CD4-positive, alpha-beta T cell (primary cell): ENCODE data around the gene MAP2K3. TPM values are rescaled to one million over a fixed set of nuclear protein-coding genes. Genes with fewer than 3 reads are reported as not detected.
A peak's percentile ranks its signal among the peaks of the same experiment; 100 is the strongest.
"Not testable (repeated sequence)": the region's sequence is repeated elsewhere in the genome, so short reads cannot be mapped to it uniquely, and the experiment has no call there.

Experiments
- ATAC-seq: fragments of 200-7000 bp; cut with Tn5 transposase; one replicate; pipeline ENCODE4 v1.10.0; 2022; ENCODE audit warnings: mild to moderate bottlenecking; ENCODE audit not compliant: poor library complexity
- CTCF ChIA-PET: fragments of 350-600 bp; sonication (Branson Sonifier 250); formaldehyde crosslinking; loops from one replicate; lab custom pipeline; 2021; ENCODE audit warnings: antibody characterized with exemption, inconsistent platforms; lab: Charles Lee
- POLR2A ChIA-PET: fragments of 350-600 bp; sonication (Branson Sonifier 250); formaldehyde crosslinking; loops from one replicate; lab custom pipeline; 2021; ENCODE audit warnings: antibody characterized with exemption, inconsistent platforms; lab: Charles Lee
- DNase-seq, 14 experiments: peaks; one replicate each; pipeline ENCODE4 v3.0.0-alpha.2; 2013 to 2020; ENCODE audit warnings: mixed read lengths in 2 of 14
- H3K27ac ChIP-seq, 2 donors: one replicate each; pipeline versions ENCODE4 v1.5.1 to v1.7.0; 2013; ENCODE audit warnings: low read length in 2 of 2, low read depth in 1 of 2, mild to moderate bottlenecking in 1 of 2
- H3K27me3 ChIP-seq, 2 experiments: 1 replicate in 1 of 2; 2 replicates in 1 of 2; pipeline versions ENCODE4 v1.6.1 to v1.7.0; 2013; ENCODE audit warnings: low read length in 2 of 2, control low read depth in 1 of 2, mild to moderate bottlenecking in 1 of 2, moderate library complexity in 1 of 2; ENCODE audit not compliant: insufficient read depth in 2 of 2, control insufficient read depth in 1 of 2
- H3K36me3 ChIP-seq: one replicate; pipeline ENCODE4 v1.6.1; 2013; ENCODE audit warnings: low read length, control low read depth; ENCODE audit not compliant: insufficient read depth
- H3K4me1 ChIP-seq: one replicate; pipeline ENCODE4 v1.6.1; 2013; ENCODE audit warnings: low read length, control low read depth; ENCODE audit not compliant: insufficient read depth
- H3K4me3 ChIP-seq: one replicate; pipeline ENCODE4 v1.5.1; 2013; ENCODE audit warnings: mild to moderate bottlenecking, low read length, moderate library complexity
- H3K9me3 ChIP-seq, 2 experiments: 1 replicate in 1 of 2; 2 replicates in 1 of 2; pipeline versions ENCODE4 v1.6.1 to v1.7.0; 2013; ENCODE audit warnings: low read length in 2 of 2, mild to moderate bottlenecking in 2 of 2, control low read depth in 1 of 2, moderate library complexity in 1 of 2; ENCODE audit not compliant: control insufficient read depth in 1 of 2, insufficient read depth in 1 of 2
- H3K27ac Mint-ChIP-seq: one replicate; pipeline ENCODE4 v1.8.0; 2020; ENCODE audit warnings: mixed read lengths
- H3K27me3 Mint-ChIP-seq: one replicate; pipeline ENCODE4 v1.8.0; 2021; ENCODE audit warnings: mixed read lengths
- H3K36me3 Mint-ChIP-seq: one replicate; pipeline ENCODE4 v1.8.0; 2021; ENCODE audit warnings: low read depth, mixed read lengths
- H3K4me1 Mint-ChIP-seq: one replicate; pipeline ENCODE4 v1.8.0; 2021; ENCODE audit warnings: low read depth, mixed read lengths
- H3K4me3 Mint-ChIP-seq: one replicate; pipeline ENCODE4 v1.8.0; 2020; ENCODE audit warnings: mild to moderate bottlenecking, mixed read lengths
- H3K9me3 Mint-ChIP-seq: one replicate; pipeline ENCODE4 v1.8.0; 2020; ENCODE audit warnings: mixed read lengths
- intact Hi-C, 2 experiments: fragments of 100-400 bp; cut with DNase I in 1 of 2; cut with micrococcal nuclease in 1 of 2; formaldehyde crosslinking; loops; one replicate each; pipeline versions ENCODE4 v1.15.1 to v1.9.0; 2023 to 2025; cut with DNase I, micrococcal nuclease
- total RNA-seq, 174 experiments: library from RNA in 2 of 174; stranded (reverse) in 2 of 174; gene quantifications; one replicate each; pipeline ENCODE4 v1.2.3 and lab custom pipeline; 2021 to 2026

MAP2K3 gene
- total RNA-seq, 2 experiments from 2014 or later, result 36.8 to 38.5 TPM

- H3K4me3 ChIP-seq, H3K9me3 Mint-ChIP-seq, H3K27me3 Mint-ChIP-seq, H3K36me3 ChIP-seq, H3K4me1 Mint-ChIP-seq, H3K36me3 Mint-ChIP-seq, H3K27ac Mint-ChIP-seq, POLR2A ChIA-PET, H3K27ac ChIP-seq, H3K9me3 ChIP-seq, ATAC-seq, H3K27me3 ChIP-seq: not testable (repeated sequence)
- intact Hi-C loops, result loop anchor here (2.0 to 10.0 kb wide), 4 partner anchors 39 to 277 kb away; partner anchors contain the start of genes MAP2K3 (in 1 of the 2), TMEM11 (in 1 of the 2) and USP22 (in 1 of the 2)
- H3K4me1 ChIP-seq, result peaks cover 14% of the 10 kb centered on the region
- CTCF ChIA-PET, result interaction anchor here (1.9 kb wide), 1 partner anchor 42 kb away, joined by 4 read pairs; no protein-coding TSS in a partner anchor
- peak overlapping the region; percentile 11 for H3K4me3 Mint-ChIP-seq
- peak in 2 of 14 experiments; percentile 11 to 25 for DNase-seq
Observed at GRCh38 chr17:21321744-21322191, 37.3 kb downstream of the MAP2K3 start.

GRCh38 chr17:21323257-21324111, 39.0 kb downstream of the MAP2K3 start:
- H3K9me3 ChIP-seq, H3K27me3 Mint-ChIP-seq, H3K4me1 ChIP-seq, H3K36me3 Mint-ChIP-seq, POLR2A ChIA-PET, H3K9me3 Mint-ChIP-seq, ATAC-seq, H3K27ac ChIP-seq, DNase-seq, H3K4me1 Mint-ChIP-seq, H3K36me3 ChIP-seq, H3K27me3 ChIP-seq: not testable (repeated sequence)
- peak overlapping the region; percentile 34 for H3K27ac Mint-ChIP-seq
- H3K4me3 Mint-ChIP-seq, result peak overlapping the region; percentile 87
- H3K4me3 ChIP-seq, result peak overlapping the region; percentile 63
- CTCF ChIA-PET, result interaction anchor here (1.9 kb wide), 1 partner anchor 44 kb away, joined by 4 read pairs; no protein-coding TSS in a partner anchor
- intact Hi-C loops, result loop anchor here (2.0 to 10.0 kb wide), 4 partner anchors 41 to 279 kb away; partner anchors contain the start of genes MAP2K3 (in 1 of the 2), TMEM11 (in 1 of the 2) and USP22 (in 1 of the 2)

- H3K4me3 Mint-ChIP-seq, CTCF ChIA-PET, H3K9me3 ChIP-seq, H3K27ac ChIP-seq, ATAC-seq, H3K36me3 Mint-ChIP-seq, H3K27me3 ChIP-seq, H3K4me1 ChIP-seq, H3K36me3 ChIP-seq, H3K9me3 Mint-ChIP-seq, H3K27me3 Mint-ChIP-seq, H3K4me1 Mint-ChIP-seq, H3K4me3 ChIP-seq, POLR2A ChIA-PET, H3K27ac Mint-ChIP-seq, DNase-seq: not testable (repeated sequence)
- intact Hi-C loops, result loop anchor here (5.0 to 10.0 kb wide), 3 partner anchors 42 to 280 kb away; partner anchors contain the start of genes MAP2K3 (in 1 of the 2), TMEM11 (in 1 of the 2) and USP22 (in 1 of the 2)
Observed at GRCh38 chr17:21324741-21325140, 40.2 kb downstream of the MAP2K3 start.

- CTCF ChIA-PET, H3K4me1 Mint-ChIP-seq, H3K27ac ChIP-seq, ATAC-seq, POLR2A ChIA-PET, H3K27me3 ChIP-seq, H3K9me3 Mint-ChIP-seq, H3K4me3 Mint-ChIP-seq, H3K27me3 Mint-ChIP-seq, DNase-seq, H3K4me3 ChIP-seq, H3K27ac Mint-ChIP-seq, H3K36me3 Mint-ChIP-seq, H3K36me3 ChIP-seq, H3K4me1 ChIP-seq: not testable (repeated sequence)
- intact Hi-C loops, result loop anchor here in 1 of 2 experiments (10.0 kb wide), 2 partner anchors 113 to 283 kb away; partner anchors contain the start of genes TMEM11 and USP22
- peaks cover 0 to 13% of the 10 kb centered on the region in 2 experiments for H3K9me3 ChIP-seq
Observed at GRCh38 chr17:21327921-21328320, 43.4 kb downstream of the MAP2K3 start.

- H3K36me3 Mint-ChIP-seq, H3K27ac ChIP-seq: not testable (repeated sequence)
- intact Hi-C loops, result loop anchor here in 1 of 2 experiments (10.0 kb wide), 2 partner anchors 114 to 284 kb away; partner anchors contain the start of genes TMEM11 and USP22
Observed at GRCh38 chr17:21328778-21329177, 44.3 kb downstream of the MAP2K3 start.

More at GRCh38 chr17:21328778-21329177, 44.3 kb downstream of the MAP2K3 start:
- ATAC-seq, CTCF ChIA-PET, DNase-seq, H3K4me1 ChIP-seq, H3K27me3 ChIP-seq, H3K9me3 Mint-ChIP-seq, H3K4me1 Mint-ChIP-seq, H3K4me3 ChIP-seq, POLR2A ChIA-PET, H3K4me3 Mint-ChIP-seq, H3K36me3 ChIP-seq, H3K27me3 Mint-ChIP-seq, H3K27ac Mint-ChIP-seq: not testable (repeated sequence)
- H3K9me3 ChIP-seq, result peaks cover 0 to 11% of the 10 kb centered on the region in 2 experiments
